GM12891 (cell line): ENCODE results near the gene ADI1.

Source experiments
- DNase-seq: peaks from one replicate; pipeline ENCODE4 v3.0.0; 2011; ENCODE audit warnings: low spot score; ENCODE audit not compliant: insufficient read length
- FAIRE-seq: peaks from 2 replicates; lab custom pipeline; 2011; peaks lifted over from hg19 to GRCh38; lab: Jason Lieb, UNC
- PAX5 ChIP-seq: IDR thresholded peaks from 2 replicates; pipeline ENCODE4 v1.6.1; 2011; ENCODE audit warnings: low read length, moderate library complexity, mild to moderate bottlenecking; ENCODE audit not compliant: insufficient read depth, severe bottlenecking
- POLR2A ChIP-seq: IDR thresholded peaks from 2 replicates; pipeline ENCODE4 v1.6.1; 2011; ENCODE audit warnings: low read depth, low read length, control low read depth
- POLR2AphosphoS5 ChIP-seq: IDR thresholded peaks from 2 replicates; pipeline ENCODE4 v1.6.1; 2011; ENCODE audit warnings: low read depth, low read length, control low read depth
- POU2F2 ChIP-seq: IDR thresholded peaks from 2 replicates; pipeline ENCODE4 v1.6.1; 2011; ENCODE audit warnings: low read depth, mild to moderate bottlenecking, control low read depth, low read length, moderate library complexity
- SPI1 ChIP-seq: IDR thresholded peaks from 2 replicates; pipeline ENCODE4 v1.6.1; 2011; ENCODE audit warnings: low read depth, low read length, control low read depth
- TAF1 ChIP-seq: IDR thresholded peaks from 2 replicates; pipeline ENCODE4 v1.6.1; 2011; ENCODE audit warnings: low read depth, low read length, control low read depth

Gene ADI1

DNA sequence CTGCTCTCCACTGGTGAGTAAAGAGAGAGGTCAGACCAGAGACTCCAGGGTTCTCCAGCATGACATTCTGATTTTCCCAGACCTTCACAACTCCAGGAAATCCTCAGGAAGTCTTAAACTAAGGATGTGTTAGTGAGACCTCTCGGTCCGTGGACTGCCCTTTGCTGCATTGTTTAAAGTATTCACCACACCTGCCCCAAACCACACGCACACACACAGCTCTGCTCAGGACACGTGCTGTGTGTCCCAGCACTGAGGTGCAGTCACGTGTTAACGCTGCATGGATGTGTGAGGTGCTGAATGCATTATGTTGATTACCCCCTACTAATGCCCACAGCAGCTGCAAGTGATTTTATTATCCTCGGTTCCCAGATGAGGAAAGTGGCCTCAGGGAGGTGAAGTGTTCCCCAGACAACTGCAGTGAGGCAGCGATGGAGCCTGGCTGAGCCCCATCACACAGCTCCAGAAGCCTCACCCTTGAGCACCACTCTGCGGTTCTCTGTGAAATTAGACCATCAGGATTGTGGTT lies 71.5 kb downstream of the ADI1 start:
- DNase-seq (no peak), FAIRE-seq (no peak)
- TF ChIP-seq POLR2AphosphoS5 = no peak
- no peak for TF ChIP-seq PAX5
- no peak for TF ChIP-seq POLR2A
- no peak for TF ChIP-seq POU2F2
- TF ChIP-seq SPI1 = no peak
- no peak for TF ChIP-seq TAF1
